OCI-LY1 (cell line): ENCODE results near the gene LRP8.

Experiments
- H2AFZ ChIP-seq: fragments of 200-600 bp; sonication (generic), shearing (Covaris generic); 2 replicates; pipeline ENCODE4 v1.6.0; 2014; ENCODE audit warnings: antibody characterized with exemption, mild to moderate bottlenecking, low read length
- H3F3A ChIP-seq: fragments of 200-600 bp; sonication (generic), shearing (Covaris generic); 2 replicates; pipeline ENCODE4 v1.6.0; 2014; ENCODE audit warnings: mild to moderate bottlenecking, antibody characterized with exemption, low read length, moderate library complexity; ENCODE audit not compliant: insufficient read depth
- H3K27ac ChIP-seq: fragments of 200-600 bp; sonication (generic); 2 replicates; pipeline ENCODE4 v1.5.1; 2014; ENCODE audit warnings: low read length, mixed run types, mild to moderate bottlenecking, low read depth; ENCODE audit not compliant: poor library complexity, severe bottlenecking
- H3K27me3 ChIP-seq: fragments of 200-600 bp; sonication (generic); 2 replicates; pipeline ENCODE4 v1.6.0; 2014; ENCODE audit warnings: antibody characterized with exemption, mild to moderate bottlenecking, low read length, moderate library complexity; ENCODE audit not compliant: insufficient read depth
- H3K36me3 ChIP-seq: fragments of 200-600 bp; sonication (generic); 2 replicates; pipeline ENCODE4 v1.6.1; 2014; ENCODE audit warnings: mild to moderate bottlenecking, antibody characterized with exemption, low read length, moderate library complexity, mixed read lengths; ENCODE audit not compliant: insufficient read depth
- H3K4me1 ChIP-seq: fragments of 200-600 bp; sonication (generic); 2 replicates; pipeline ENCODE4 v1.5.1; 2014; ENCODE audit warnings: mild to moderate bottlenecking, low read length, moderate library complexity; ENCODE audit not compliant: insufficient read depth, severe bottlenecking
- H3K4me2 ChIP-seq: fragments of 200-600 bp; sonication (generic), shearing (Covaris generic); 2 replicates; pipeline ENCODE4 v1.6.1; 2014; ENCODE audit warnings: low read length
- H3K4me3 ChIP-seq: fragments of 200-600 bp; sonication (generic); 2 replicates; pipeline ENCODE4 v1.5.1; 2014; ENCODE audit warnings: low read length, low read depth, mild to moderate bottlenecking, mixed read lengths; ENCODE audit not compliant: poor library complexity, severe bottlenecking
- H3K79me2 ChIP-seq: fragments of 200-600 bp; shearing (Covaris generic); 2 replicates; pipeline ENCODE4 v1.6.1; 2016; ENCODE audit warnings: mixed run types, low read length, mixed read lengths; ENCODE audit not compliant: insufficient read depth
- H3K9ac ChIP-seq: fragments of 200-600 bp; sonication (generic), shearing (Covaris generic); 2 replicates; pipeline ENCODE4 v1.6.1; 2014; ENCODE audit warnings: mild to moderate bottlenecking, low read length, mixed read lengths
- H3K9me2 ChIP-seq: fragments of 200-600 bp; sonication (generic), shearing (Covaris generic); 2 replicates; pipeline ENCODE4 v1.6.1; 2014; ENCODE audit warnings: low read depth, mild to moderate bottlenecking, low read length, mixed read lengths
- H3K9me3 ChIP-seq: fragments of 200-600 bp; shearing (Covaris generic); 2 replicates; pipeline ENCODE4 v1.6.1; 2014; ENCODE audit warnings: low read length, mixed read lengths
- H4K20me1 ChIP-seq: fragments of 200-600 bp; sonication (generic), shearing (Covaris generic); 2 replicates; pipeline ENCODE4 v1.6.0; 2016; ENCODE audit warnings: mild to moderate bottlenecking, low read length; ENCODE audit not compliant: insufficient read depth
- EZH2 ChIP-seq: fragments of 200-600 bp; sonication (generic), shearing (Covaris generic); IDR thresholded peaks from 2 replicates; pipeline ENCODE4 v1.8.0; 2017; ENCODE audit warnings: borderline replicate concordance, mixed run types, mild to moderate bottlenecking, antibody characterized with exemption, low read length, moderate library complexity, mixed read lengths
- TF ChIP-seq, protein P1 (sequence below): fragments of 200-600 bp; sonication (generic), shearing (Covaris generic); IDR thresholded peaks from 2 replicates; pipeline ENCODE4 v1.5.1; 2017; ENCODE audit warnings: mild to moderate bottlenecking, antibody characterized with exemption, low read length, moderate library complexity, mixed read lengths

LRP8 gene

GRCh38 chr1:53281133-53281532, 46.7 kb downstream of the LRP8 start:
- no peaks in the 10 kb centered on the region for H3K4me1 ChIP-seq
- H3K79me2 ChIP-seq: no peaks in the 10 kb centered on the region
- H3K36me3 ChIP-seq: peaks cover 72% of the 10 kb centered on the region
- H3F3A ChIP-seq: no peaks in the 10 kb centered on the region
- H3K9ac ChIP-seq: no peak overlapping the region
- no peak overlapping the region for H2AFZ ChIP-seq
- no peak overlapping the region for H3K4me3 ChIP-seq
- TF ChIP-seq, protein P1, sequence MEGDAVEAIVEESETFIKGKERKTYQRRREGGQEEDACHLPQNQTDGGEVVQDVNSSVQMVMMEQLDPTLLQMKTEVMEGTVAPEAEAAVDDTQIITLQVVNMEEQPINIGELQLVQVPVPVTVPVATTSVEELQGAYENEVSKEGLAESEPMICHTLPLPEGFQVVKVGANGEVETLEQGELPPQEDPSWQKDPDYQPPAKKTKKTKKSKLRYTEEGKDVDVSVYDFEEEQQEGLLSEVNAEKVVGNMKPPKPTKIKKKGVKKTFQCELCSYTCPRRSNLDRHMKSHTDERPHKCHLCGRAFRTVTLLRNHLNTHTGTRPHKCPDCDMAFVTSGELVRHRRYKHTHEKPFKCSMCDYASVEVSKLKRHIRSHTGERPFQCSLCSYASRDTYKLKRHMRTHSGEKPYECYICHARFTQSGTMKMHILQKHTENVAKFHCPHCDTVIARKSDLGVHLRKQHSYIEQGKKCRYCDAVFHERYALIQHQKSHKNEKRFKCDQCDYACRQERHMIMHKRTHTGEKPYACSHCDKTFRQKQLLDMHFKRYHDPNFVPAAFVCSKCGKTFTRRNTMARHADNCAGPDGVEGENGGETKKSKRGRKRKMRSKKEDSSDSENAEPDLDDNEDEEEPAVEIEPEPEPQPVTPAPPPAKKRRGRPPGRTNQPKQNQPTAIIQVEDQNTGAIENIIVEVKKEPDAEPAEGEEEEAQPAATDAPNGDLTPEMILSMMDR: no peak
- H3K4me2 ChIP-seq: no peak overlapping the region
- no peak overlapping the region for H3K27ac ChIP-seq
- H4K20me1 ChIP-seq: no peaks in the 10 kb centered on the region
- no peaks in the 10 kb centered on the region for H3K9me2 ChIP-seq
- H3K27me3 ChIP-seq: no peaks in the 10 kb centered on the region
- no peaks in the 10 kb centered on the region for H3K9me3 ChIP-seq

DNA sequence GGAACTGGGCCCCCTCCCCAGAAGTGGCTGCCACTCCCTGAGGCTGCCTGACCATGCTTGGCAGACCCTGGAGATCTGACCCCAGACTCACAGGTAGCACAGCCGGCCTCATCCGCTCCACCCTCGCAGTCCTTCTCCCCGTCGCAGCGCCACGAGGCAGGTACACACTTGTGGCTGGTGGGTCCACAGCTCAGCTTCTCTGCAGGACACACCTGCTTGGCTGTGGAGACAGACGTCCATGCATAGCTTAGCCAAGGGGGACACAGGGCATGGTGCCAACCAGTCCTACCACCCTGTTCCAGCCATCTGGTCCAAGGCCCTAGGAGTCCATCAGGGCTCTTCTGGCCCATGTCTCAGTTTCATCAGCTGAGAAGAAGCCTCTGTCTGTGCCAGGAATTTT, 47.4 kb downstream of the LRP8 start:
- TF ChIP-seq EZH2: no peak
- TF ChIP-seq, protein P1: no peak

GRCh38 chr1:53279296-53280200, 48.3 kb downstream of the LRP8 start:
- H3K9me3 ChIP-seq: no peaks in the 10 kb centered on the region
- no peaks in the 10 kb centered on the region for H4K20me1 ChIP-seq
- H2AFZ ChIP-seq: no peak overlapping the region
- H3K9me2 ChIP-seq: no peaks in the 10 kb centered on the region
- H3K79me2 ChIP-seq: no peaks in the 10 kb centered on the region
- no peaks in the 10 kb centered on the region for H3K4me1 ChIP-seq
- no peak overlapping the region for H3K4me2 ChIP-seq
- no peak overlapping the region for H3K4me3 ChIP-seq
- TF ChIP-seq EZH2: no peak
- TF ChIP-seq, protein P1: no peak
- peaks cover 72% of the 10 kb centered on the region for H3K36me3 ChIP-seq
- H3K27ac ChIP-seq: no peak overlapping the region
- H3K9ac ChIP-seq: no peak overlapping the region
- no peaks in the 10 kb centered on the region for H3F3A ChIP-seq
- H3K27me3 ChIP-seq: no peaks in the 10 kb centered on the region

More for the DNA sequence above, 47.4 kb downstream of the LRP8 start:
- Histone ChIP-seq H3K79me2 (no peaks in the 10 kb centered on the region), H3K9me3 (no peaks in the 10 kb centered on the region), H3K36me3 (peaks cover 72% of the 10 kb centered on the region), H3K4me2 (no peak overlapping the region), H3K9ac (no peak overlapping the region), H3F3A (no peaks in the 10 kb centered on the region), H2AFZ (no peak overlapping the region), H3K27me3 (no peaks in the 10 kb centered on the region), H3K4me3 (no peak overlapping the region), H3K27ac (no peak overlapping the region), H3K9me2 (no peaks in the 10 kb centered on the region), H4K20me1 (no peaks in the 10 kb centered on the region), H3K4me1 (no peaks in the 10 kb centered on the region)
